Skeletal muscle satellite cell (primary cell): ENCODE measurements around the gene CPNE8.

ENCODE experiments used
- H3K27me3 ChIP-seq: 2 replicates; pipeline ENCODE4 v1.7.0; 2013; ENCODE audit warnings: low read length; ENCODE audit not compliant: control insufficient read depth, insufficient read depth
- H3K36me3 ChIP-seq: 2 replicates; pipeline ENCODE4 v1.7.0; 2013; ENCODE audit warnings: mild to moderate bottlenecking, control low read depth, low read length; ENCODE audit not compliant: insufficient read depth
- H3K4me1 ChIP-seq: 2 replicates; pipeline ENCODE4 v1.7.0; 2013; ENCODE audit warnings: low read length; ENCODE audit not compliant: control insufficient read depth, insufficient read depth
- H3K4me2 ChIP-seq: 2 replicates; pipeline ENCODE4 v1.7.0; 2013; ENCODE audit warnings: mild to moderate bottlenecking, low read length
- H3K4me3 ChIP-seq: 2 replicates; pipeline ENCODE4 v1.7.0; 2013; ENCODE audit warnings: low read length
- H3K9ac ChIP-seq: 2 replicates; pipeline ENCODE4 v1.7.0; 2013; ENCODE audit warnings: mild to moderate bottlenecking, low read depth, low read length, moderate library complexity
- H3K9me3 ChIP-seq: replicated peaks from 2 replicates; pipeline ENCODE4 v1.7.0; 2013; ENCODE audit warnings: mild to moderate bottlenecking, control low read depth, low read length

Gene CPNE8

DNA sequence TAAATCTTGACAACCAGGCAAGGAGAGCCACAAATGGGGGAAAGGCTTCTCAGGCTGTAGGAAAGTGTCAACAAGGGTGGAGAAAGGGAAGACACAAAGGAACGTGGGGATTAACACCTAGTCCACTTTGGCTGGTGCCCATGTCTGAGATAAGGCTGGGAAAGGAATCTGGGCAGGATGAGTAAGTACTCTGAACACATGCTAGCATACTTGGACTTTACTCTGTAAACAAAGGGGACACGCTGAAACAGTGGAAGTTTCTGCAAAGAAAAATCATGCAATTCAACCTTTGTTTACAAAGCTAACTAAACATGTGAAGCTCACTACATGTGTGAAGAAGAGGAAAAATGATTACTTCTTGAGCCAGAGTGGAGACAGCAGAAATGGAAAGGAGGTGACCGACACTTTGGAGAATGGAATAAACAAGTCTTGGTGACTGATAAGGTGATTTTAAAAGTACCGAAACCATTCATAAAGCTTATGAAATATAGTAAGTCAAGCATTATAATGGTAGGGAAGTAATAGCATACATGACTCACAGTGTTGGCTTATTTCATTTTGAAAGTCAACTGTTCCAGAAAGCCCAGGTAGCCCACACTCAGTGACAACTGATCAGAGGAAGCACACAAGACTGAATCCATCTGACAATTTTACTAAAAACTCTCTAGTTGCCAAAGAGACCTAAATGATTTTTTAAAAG lies 13.2 kb downstream of the CPNE8 start:
- Histone ChIP-seq H3K9me3 (no peaks in the 10 kb centered on the region), H3K27me3 (no peaks in the 10 kb centered on the region), H3K9ac (no peak overlapping the region), H3K36me3 (no peaks in the 10 kb centered on the region), H3K4me3 (no peak overlapping the region), H3K4me1 (no peaks in the 10 kb centered on the region), H3K4me2 (no peak overlapping the region)

DNA sequence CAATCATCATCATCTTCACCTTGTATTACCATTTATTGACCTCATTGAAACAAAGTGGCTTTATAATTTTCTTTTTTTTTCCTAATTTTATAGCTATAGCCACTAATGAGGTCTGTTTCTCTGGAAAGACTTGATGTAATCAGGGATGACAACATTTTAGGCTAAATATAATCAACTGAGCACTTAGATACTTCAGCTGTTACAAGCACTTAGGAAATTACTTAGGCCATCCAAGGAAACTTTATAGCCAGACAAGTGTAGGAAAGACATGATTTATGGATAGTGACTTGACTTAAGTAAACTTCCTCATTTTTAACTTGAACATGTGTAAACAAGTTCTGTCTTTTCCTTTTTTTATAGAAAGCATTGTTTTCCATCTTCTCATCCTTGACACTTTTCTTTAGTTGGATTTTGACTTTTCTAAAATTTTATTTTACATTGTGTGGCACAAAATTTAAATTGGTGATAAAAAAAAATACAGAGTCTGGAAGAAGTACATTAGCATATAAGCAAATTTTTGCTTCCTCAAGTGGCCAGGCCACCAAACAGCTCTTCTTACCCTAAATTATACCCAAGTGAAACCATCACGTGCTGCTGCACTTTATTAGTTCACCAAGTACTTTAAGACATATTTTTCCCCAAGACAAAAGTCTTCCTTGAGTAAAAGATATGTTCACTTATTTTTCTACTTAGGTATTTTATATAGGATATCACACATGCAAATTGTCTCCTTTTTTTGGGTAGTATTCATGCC lies 15.1 kb downstream of the CPNE8 start:
- Histone ChIP-seq H3K27me3 (no peaks in the 10 kb centered on the region), H3K9me3 (no peaks in the 10 kb centered on the region), H3K4me2 (no peak overlapping the region)

DNA sequence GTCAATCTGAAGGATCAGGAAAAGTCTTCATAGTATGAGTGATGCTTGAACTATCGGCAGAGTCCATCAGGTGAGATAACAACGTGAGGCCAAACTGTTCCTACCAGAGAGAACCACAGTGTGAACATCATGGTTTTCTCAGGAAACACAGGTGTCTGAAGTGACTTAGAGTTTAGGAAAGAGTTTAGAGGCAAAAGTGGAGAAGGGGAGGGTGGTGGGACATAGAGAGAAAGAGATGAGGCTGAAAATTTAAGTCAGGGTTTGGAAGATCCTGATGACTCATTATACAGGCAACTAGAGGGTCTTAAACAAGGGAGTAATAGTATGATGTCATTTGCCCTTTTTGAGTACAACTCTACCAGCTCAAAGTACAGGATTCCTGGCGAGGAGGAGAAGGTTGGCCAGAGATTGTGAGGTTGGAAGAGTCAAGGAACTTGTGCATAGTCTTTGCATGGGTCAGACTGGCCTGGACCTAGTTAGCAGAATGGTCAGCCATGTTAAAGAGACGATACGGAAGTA lies 16.0 kb downstream of the CPNE8 start:
- Histone ChIP-seq H3K4me3 (no peak overlapping the region), H3K4me1 (peaks cover 7% of the 10 kb centered on the region), H3K9ac (no peak overlapping the region), H3K36me3 (no peaks in the 10 kb centered on the region), H3K27me3 (no peaks in the 10 kb centered on the region), H3K9me3 (no peaks in the 10 kb centered on the region), H3K4me2 (no peak overlapping the region)

More for the DNA sequence above, 15.1 kb downstream of the CPNE8 start:
- H3K36me3 ChIP-seq: no peaks in the 10 kb centered on the region
- no peak overlapping the region for H3K4me3 ChIP-seq
- H3K9ac ChIP-seq: no peak overlapping the region
- H3K4me1 ChIP-seq: peaks cover 7% of the 10 kb centered on the region

DNA sequence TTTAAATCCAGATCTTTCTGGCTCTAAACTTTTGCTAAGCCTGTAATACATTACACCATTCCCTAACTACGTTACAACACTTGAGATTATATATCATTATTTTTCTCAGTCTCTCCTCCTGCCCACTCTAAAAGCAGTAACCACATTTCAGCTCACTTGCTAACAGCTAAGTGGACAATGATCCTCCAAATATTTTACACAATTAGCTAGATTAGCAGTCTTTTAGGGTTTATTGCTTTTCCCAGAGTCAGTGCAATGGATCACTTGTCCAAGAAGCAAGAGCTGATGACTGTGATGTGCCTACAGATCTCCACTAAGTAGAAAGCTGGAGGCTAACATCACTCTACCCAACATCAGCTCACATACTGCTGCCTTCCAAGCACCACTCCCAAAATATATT lies 17.6 kb downstream of the CPNE8 start:
- no peaks in the 10 kb centered on the region for H3K27me3 ChIP-seq
- H3K4me3 ChIP-seq: no peak overlapping the region
- no peaks in the 10 kb centered on the region for H3K36me3 ChIP-seq
- H3K4me1 ChIP-seq: peaks cover 7% of the 10 kb centered on the region
- no peak overlapping the region for H3K4me2 ChIP-seq
- H3K9me3 ChIP-seq: no peaks in the 10 kb centered on the region
- H3K9ac ChIP-seq: no peak overlapping the region

DNA sequence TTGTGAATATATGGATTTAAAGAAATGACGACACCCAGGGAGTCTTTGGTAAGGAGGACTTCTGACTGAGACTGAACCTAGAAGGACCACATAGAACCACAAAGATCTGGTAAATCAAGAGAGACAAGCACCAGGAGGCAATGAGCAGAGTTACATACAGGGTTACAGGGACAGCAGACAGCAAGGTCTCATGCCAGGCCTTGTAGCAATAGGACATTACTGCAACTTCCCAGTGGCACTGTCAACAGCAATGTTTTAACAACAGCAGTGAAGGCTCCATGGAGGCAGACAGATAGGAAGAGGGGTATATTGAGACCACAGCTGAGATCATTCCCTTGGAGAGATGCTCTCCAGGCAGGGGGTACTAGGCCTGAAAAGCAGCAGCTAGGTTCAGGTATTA lies 18.5 kb downstream of the CPNE8 start:
- no peaks in the 10 kb centered on the region for H3K9me3 ChIP-seq
- no peaks in the 10 kb centered on the region for H3K27me3 ChIP-seq
- no peak overlapping the region for H3K9ac ChIP-seq
- H3K4me3 ChIP-seq: no peak overlapping the region
- H3K4me2 ChIP-seq: no peak overlapping the region
- no peaks in the 10 kb centered on the region for H3K36me3 ChIP-seq
- H3K4me1 ChIP-seq: peaks cover 7% of the 10 kb centered on the region

DNA sequence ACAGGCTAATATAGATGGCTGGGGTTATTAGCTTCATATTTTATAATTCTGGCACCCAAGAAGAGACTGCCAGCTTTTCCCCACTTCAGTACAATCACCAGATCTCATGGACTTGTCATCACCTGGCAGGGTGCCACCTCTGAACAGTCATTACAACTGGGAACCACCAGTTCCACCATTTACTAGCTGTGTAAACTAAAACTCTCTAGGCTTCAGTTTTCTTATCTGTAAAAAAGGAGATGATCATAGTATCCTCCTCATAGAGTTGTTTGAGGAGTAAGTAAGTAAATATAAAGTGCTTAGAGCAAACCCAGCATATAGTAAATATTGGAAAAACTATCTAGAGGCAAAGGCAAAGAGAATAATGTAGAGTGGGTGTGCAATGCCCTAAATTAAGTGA lies 19.3 kb downstream of the CPNE8 start:
- Histone ChIP-seq H3K4me2 (no peak overlapping the region), H3K9ac (no peak overlapping the region), H3K4me1 (peaks cover 7% of the 10 kb centered on the region), H3K9me3 (no peaks in the 10 kb centered on the region), H3K27me3 (no peaks in the 10 kb centered on the region), H3K4me3 (no peak overlapping the region), H3K36me3 (no peaks in the 10 kb centered on the region)

DNA sequence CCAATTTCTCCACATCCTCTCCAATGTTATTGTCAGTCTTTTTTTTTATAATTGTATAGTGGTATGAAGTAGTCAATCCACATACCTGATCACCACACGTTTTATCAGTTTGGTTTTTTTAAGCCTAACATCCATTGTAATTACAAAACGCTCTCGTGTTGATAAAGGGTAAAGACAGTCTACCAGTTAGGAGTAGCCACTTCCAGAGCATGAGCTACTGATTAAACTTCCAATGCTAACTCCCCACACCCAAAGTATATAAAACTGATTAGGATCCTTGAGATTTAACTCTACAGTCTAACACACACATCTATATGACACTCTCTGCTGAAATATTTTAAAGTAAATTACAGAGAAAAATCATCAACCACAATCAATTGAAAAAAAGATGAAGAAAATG lies 20.7 kb downstream of the CPNE8 start:
- H3K4me1 ChIP-seq: peaks cover 7% of the 10 kb centered on the region
- no peaks in the 10 kb centered on the region for H3K9me3 ChIP-seq
- H3K27me3 ChIP-seq: no peaks in the 10 kb centered on the region
- H3K9ac ChIP-seq: no peak overlapping the region
- no peak overlapping the region for H3K4me3 ChIP-seq
- no peaks in the 10 kb centered on the region for H3K36me3 ChIP-seq
- H3K4me2 ChIP-seq: no peak overlapping the region

DNA sequence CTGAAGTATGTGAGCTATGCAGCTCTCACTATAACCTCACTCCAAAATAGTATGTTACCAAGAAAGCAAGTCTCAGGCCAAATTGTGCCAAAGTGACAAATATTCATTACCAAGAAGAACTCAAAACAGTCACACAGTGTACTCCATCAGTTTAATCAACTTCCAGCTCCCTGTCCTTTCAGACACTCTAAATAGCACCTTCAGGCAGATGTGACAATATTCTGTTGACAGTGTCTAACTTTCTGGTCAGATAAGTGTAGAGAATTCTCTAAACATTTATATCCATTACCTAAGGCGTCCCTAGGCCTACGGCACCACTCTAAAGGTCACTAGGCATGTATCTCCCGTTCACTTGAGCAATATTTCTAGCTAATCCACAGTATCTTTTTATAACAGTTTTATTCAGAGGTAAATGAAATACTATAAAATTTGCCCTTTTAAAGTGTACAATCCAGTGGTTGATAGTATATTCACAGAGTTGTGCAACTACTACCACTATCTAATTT lies 21.7 kb downstream of the CPNE8 start:
- Histone ChIP-seq H3K27me3 (no peaks in the 10 kb centered on the region), H3K4me3 (no peak overlapping the region), H3K4me1 (peaks cover 7% of the 10 kb centered on the region), H3K9me3 (no peaks in the 10 kb centered on the region), H3K4me2 (no peak overlapping the region), H3K36me3 (no peaks in the 10 kb centered on the region), H3K9ac (no peak overlapping the region)

DNA sequence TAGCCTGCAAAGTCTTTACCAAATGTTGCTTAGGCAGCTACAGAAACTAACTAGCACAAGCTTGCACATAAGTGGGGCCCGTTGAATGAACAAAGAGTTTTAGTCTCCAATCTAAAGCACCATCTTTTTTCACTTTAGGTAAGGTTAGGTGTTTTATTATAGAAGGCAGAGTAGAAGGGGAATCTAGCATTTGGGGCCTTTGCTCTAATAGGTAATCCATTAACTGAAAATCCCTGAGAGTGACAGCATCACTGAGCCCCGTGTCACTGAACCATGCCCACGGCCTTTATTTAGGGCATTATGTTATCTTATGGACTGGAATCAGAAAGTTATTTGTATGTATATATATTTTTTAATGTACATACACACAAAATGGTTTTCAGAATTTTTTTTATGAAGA lies 25.1 kb downstream of the CPNE8 start:
- Histone ChIP-seq H3K36me3 (no peaks in the 10 kb centered on the region), H3K4me2 (no peak overlapping the region), H3K9ac (no peak overlapping the region), H3K27me3 (no peaks in the 10 kb centered on the region), H3K4me1 (peaks cover 5% of the 10 kb centered on the region), H3K4me3 (no peak overlapping the region), H3K9me3 (no peaks in the 10 kb centered on the region)

DNA sequence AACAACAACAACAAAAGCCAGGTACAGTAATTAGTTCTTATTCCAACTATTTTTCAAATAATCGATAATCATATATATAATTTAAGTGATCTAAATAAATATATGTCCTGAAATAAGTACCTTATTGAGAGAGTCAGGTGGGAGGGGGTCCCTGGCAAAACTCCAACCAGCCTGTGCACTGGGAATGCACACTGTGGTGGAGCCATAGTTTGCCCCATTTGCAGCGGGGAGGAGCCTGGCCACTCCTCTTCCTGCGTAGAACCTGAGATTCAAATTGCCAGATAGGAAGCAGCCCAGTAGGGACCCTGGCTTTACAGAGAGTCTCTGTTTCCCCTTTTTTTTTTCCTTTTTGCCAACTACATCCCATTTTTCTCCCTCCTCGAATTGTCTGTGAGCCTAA lies 26.4 kb downstream of the CPNE8 start:
- no peaks in the 10 kb centered on the region for H3K9me3 ChIP-seq
- no peak overlapping the region for H3K9ac ChIP-seq
- no peak overlapping the region for H3K4me3 ChIP-seq
- H3K36me3 ChIP-seq: no peaks in the 10 kb centered on the region
- no peak overlapping the region for H3K4me2 ChIP-seq
- peaks cover 5% of the 10 kb centered on the region for H3K4me1 ChIP-seq
- no peaks in the 10 kb centered on the region for H3K27me3 ChIP-seq

DNA sequence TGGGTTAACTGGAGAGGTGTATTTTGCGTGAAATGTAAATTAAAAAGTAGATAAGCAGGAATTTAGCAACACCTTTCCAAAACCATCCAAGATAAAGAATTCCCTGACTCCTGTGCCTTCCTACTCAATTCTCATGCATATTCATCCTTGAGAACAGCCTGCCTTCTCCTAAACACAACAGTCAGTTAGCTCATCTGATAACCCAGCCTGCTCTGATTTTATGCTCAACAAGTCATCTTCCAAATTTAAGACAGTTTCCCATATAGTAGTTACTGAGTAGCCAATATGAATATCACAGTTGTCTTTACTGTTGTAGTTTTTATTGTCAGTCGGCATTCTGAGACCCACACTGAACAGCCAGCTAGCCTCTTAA lies 27.1 kb downstream of the CPNE8 start:
- Histone ChIP-seq H3K4me2 (no peak overlapping the region), H3K27me3 (no peaks in the 10 kb centered on the region), H3K9ac (no peak overlapping the region), H3K4me1 (peaks cover 5% of the 10 kb centered on the region), H3K4me3 (no peak overlapping the region), H3K9me3 (no peaks in the 10 kb centered on the region), H3K36me3 (no peaks in the 10 kb centered on the region)
